DND-41 (cell line): ENCODE measurements around the gene ERBB4.

Source experiments
- ATAC-seq: fragments of 200-7000 bp; cut with Tn5 transposase; 3 replicates; pipeline ENCODE4 v1.9.1; 2021; ENCODE audit warnings: low read depth; ENCODE audit not compliant: insufficient read depth
- DNase-seq: peaks from one replicate; pipeline ENCODE4 v3.0.0-alpha.2; 2020
- H2AFZ ChIP-seq: 2 replicates; pipeline ENCODE4 v1.6.0; 2012; ENCODE audit warnings: low read depth, low read length
- H3K27ac ChIP-seq: 2 replicates; pipeline ENCODE4 v1.5.1; 2012; ENCODE audit warnings: low read length, inconsistent platforms
- H3K27me3 ChIP-seq: fragments of 200-600 bp; sonication (generic); 2 replicates; pipeline ENCODE4 v1.6.0; 2012; ENCODE audit warnings: low read length, mild to moderate bottlenecking, inconsistent platforms; ENCODE audit not compliant: insufficient read depth, poor library complexity
- H3K36me3 ChIP-seq: 2 replicates; pipeline ENCODE4 v1.5.1; 2012; ENCODE audit warnings: low read length, inconsistent platforms; ENCODE audit not compliant: insufficient read depth
- H3K4me1 ChIP-seq: 2 replicates; pipeline ENCODE4 v1.5.1; 2012; ENCODE audit warnings: mild to moderate bottlenecking, low read length; ENCODE audit not compliant: insufficient read depth
- H3K4me2 ChIP-seq: 2 replicates; pipeline ENCODE4 v1.6.0; 2012; ENCODE audit warnings: mild to moderate bottlenecking, moderate library complexity, low read length, inconsistent platforms; ENCODE audit not compliant: insufficient read depth
- H3K4me3 ChIP-seq, 2 experiments: fragments of 200-600 bp in 1 of 2; shearing (Covaris generic) in 1 of 2; 2 replicates each; pipeline ENCODE4 v1.5.1; 2012 to 2016; ENCODE audit warnings: inconsistent platforms in 2 of 2, low read length in 2 of 2, mild to moderate bottlenecking in 2 of 2, low read depth in 1 of 2, moderate library complexity in 1 of 2
- H3K79me2 ChIP-seq: 2 replicates; pipeline ENCODE4 v1.6.0; 2012; ENCODE audit warnings: low read length, inconsistent platforms; ENCODE audit not compliant: insufficient read depth
- H3K9ac ChIP-seq: 2 replicates; pipeline ENCODE4 v1.6.0; 2012; ENCODE audit warnings: low read depth, mild to moderate bottlenecking, inconsistent platforms, low read length, moderate library complexity
- H3K9me3 ChIP-seq: 2 replicates; pipeline ENCODE4 v1.5.1; 2012; ENCODE audit warnings: low read length, moderate library complexity, mild to moderate bottlenecking, inconsistent platforms; ENCODE audit not compliant: insufficient read depth, severe bottlenecking
- H4K20me1 ChIP-seq: 2 replicates; pipeline ENCODE4 v1.6.0; 2012; ENCODE audit warnings: low read length; ENCODE audit not compliant: insufficient read depth
- EZH2 ChIP-seq: IDR thresholded peaks from 3 replicates; pipeline ENCODE4 v1.6.1; 2012; ENCODE audit warnings: borderline replicate concordance, low read depth, mild to moderate bottlenecking, moderate library complexity, low read length, inconsistent platforms; ENCODE audit not compliant: severe bottlenecking
- TF ChIP-seq, protein P1 (sequence below): IDR thresholded peaks from 2 replicates; pipeline ENCODE4 v1.5.1; 2012; ENCODE audit warnings: borderline replicate concordance, low read length, moderate library complexity, mild to moderate bottlenecking; ENCODE audit not compliant: poor library complexity, severe bottlenecking; ENCODE audit errors: extremely low read depth

The ERBB4 gene

DNA sequence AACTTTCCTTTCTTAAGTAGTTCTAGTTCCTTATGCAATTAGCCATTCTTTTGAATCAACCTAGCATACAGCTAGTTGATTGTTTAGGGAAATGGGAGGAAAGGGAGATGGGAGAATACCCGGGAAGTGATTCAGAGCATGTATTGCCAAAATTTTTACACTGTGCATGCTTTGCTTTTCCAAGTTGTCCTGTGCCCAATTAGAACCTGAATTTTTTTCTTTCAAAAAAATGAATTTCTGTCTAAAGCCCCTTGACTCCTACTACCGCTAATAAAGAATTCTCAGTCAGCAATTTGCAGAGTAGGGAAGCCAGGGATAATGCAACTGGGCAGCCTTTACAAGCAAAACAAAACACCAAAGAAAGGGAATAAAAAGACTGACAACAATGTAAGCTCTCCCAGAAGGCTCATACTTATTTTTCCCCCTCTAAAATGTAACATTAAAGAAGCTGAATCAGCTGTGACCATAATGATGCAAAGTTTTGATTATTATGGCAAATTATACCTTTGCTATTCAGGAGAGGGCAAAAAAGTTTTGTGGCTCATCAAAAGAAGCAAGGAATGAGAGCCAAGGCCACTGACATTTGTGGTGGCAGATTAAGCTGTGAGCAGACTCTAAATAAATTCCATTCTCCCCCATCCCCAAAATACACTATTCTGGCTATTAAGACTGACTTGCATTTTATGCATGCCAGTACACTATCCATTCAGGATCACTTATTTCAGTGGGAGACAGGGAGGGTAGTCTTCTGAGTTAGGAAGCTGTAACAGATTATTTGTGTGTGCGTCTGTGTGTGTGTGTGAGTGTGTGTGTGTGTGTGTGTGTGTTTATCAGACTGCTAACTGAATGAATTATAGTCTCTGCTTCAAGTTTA is 174.3 kb downstream of the ERBB4 start:
- Histone ChIP-seq H3K9ac (no peak overlapping the region), H3K27ac (no peak overlapping the region), H3K4me1 (no peaks in the 10 kb centered on the region), H3K79me2 (no peaks in the 10 kb centered on the region), H3K27me3 (no peaks in the 10 kb centered on the region), H3K36me3 (no peaks in the 10 kb centered on the region), H3K9me3 (no peaks in the 10 kb centered on the region), H3K4me2 (no peak overlapping the region), H3K4me3 (no peak overlapping the region), H2AFZ (no peak overlapping the region), H4K20me1 (no peaks in the 10 kb centered on the region)
- no peak for ATAC-seq
- no peak for TF ChIP-seq EZH2
- TF ChIP-seq, protein P1, sequence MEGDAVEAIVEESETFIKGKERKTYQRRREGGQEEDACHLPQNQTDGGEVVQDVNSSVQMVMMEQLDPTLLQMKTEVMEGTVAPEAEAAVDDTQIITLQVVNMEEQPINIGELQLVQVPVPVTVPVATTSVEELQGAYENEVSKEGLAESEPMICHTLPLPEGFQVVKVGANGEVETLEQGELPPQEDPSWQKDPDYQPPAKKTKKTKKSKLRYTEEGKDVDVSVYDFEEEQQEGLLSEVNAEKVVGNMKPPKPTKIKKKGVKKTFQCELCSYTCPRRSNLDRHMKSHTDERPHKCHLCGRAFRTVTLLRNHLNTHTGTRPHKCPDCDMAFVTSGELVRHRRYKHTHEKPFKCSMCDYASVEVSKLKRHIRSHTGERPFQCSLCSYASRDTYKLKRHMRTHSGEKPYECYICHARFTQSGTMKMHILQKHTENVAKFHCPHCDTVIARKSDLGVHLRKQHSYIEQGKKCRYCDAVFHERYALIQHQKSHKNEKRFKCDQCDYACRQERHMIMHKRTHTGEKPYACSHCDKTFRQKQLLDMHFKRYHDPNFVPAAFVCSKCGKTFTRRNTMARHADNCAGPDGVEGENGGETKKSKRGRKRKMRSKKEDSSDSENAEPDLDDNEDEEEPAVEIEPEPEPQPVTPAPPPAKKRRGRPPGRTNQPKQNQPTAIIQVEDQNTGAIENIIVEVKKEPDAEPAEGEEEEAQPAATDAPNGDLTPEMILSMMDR = no peak
- DNase-seq = no peak

DNA sequence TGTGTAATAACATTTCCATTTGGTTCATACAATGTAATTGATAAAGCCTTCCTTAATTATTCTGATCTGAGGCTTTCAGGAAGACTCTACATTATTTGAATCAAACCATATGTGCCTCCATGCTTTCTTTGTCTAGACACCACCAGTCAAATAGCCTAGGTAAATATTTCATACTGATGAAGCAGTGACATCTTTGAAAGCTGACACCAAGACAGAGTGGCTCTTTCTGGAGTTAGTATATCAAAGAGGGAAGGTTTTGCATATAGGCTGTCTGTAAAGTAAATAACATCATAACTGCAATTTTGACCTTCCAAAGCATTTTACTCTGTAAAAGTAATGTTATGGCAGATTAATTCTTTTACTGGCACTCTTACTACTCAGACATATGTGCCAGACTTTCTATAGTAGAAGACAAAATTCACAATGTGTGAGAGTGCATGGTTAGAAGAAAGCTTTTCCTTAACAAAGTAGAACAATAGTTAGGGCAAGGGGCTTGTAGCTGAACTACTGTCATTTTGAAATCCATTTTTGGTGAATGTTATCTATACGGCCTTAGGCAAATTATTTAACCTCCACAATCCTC is 177.3 kb downstream of the ERBB4 start:
- Histone ChIP-seq H4K20me1 (no peaks in the 10 kb centered on the region), H3K4me1 (no peaks in the 10 kb centered on the region), H3K27me3 (no peaks in the 10 kb centered on the region), H3K9me3 (no peaks in the 10 kb centered on the region), H3K27ac (no peak overlapping the region), H3K79me2 (no peaks in the 10 kb centered on the region), H3K4me3 (no peak overlapping the region), H3K9ac (no peak overlapping the region), H3K4me2 (no peak overlapping the region), H3K36me3 (no peaks in the 10 kb centered on the region), H2AFZ (no peak overlapping the region)
- ATAC-seq = no peak
- DNase-seq = no peak
- no peak for TF ChIP-seq EZH2
- TF ChIP-seq, protein P1 = no peak

DNA sequence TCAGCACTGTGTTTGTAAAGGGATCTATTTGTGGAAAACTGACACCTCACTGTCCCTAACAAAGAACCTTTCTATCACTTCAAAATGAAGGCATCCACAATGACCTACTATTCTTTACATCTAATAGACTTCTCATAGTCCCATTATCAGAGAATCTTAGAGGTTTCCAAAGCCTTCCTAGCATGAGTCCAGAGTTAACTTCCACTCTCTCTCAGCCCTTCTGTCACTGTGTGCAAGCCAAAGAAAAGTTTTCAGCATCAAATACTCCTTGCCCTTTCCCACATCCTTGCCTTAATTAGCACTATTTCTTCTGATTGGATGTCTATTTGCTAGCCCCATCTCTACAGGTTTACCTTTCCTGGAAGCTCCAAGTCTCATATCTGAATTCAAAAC is 178.5 kb downstream of the ERBB4 start:
- H3K27me3 ChIP-seq = no peaks in the 10 kb centered on the region
- H3K4me1 ChIP-seq = no peaks in the 10 kb centered on the region
- H2AFZ ChIP-seq = no peak overlapping the region
- H3K9me3 ChIP-seq = no peaks in the 10 kb centered on the region
- no peak overlapping the region for H3K4me2 ChIP-seq
- no peak for ATAC-seq
- no peak overlapping the region for H3K27ac ChIP-seq
- no peak for DNase-seq
- H3K4me3 ChIP-seq = no peak overlapping the region
- no peaks in the 10 kb centered on the region for H4K20me1 ChIP-seq
- H3K79me2 ChIP-seq = no peaks in the 10 kb centered on the region
- TF ChIP-seq EZH2 = no peak
- TF ChIP-seq, protein P1 = no peak
- no peaks in the 10 kb centered on the region for H3K36me3 ChIP-seq
- no peak overlapping the region for H3K9ac ChIP-seq
